K562 (cell line): ENCODE results near the gene DHDDS. TPM values are rescaled to one million over a fixed set of nuclear protein-coding genes. Genes with fewer than 3 reads are reported as not detected.

Experiments
- ATAC-seq: fragments of 200-7000 bp; cut with Tn5 transposase; 3 replicates; pipeline ENCODE4 v1.9.1; 2020; ENCODE audit warnings: moderate library complexity
- BruUV-seq: library from RNA; stranded (reverse); fragments of 400-500 nt; replicated peaks from 2 replicates; lab custom pipeline; 2021; lab: Mats Ljungman, UMichigan
- CTCF ChIA-PET: fragments of 300-600 bp; formaldehyde crosslinking; extraction: SDS; loops from one replicate; lab custom pipeline; 2021; ENCODE audit warnings: low intra/inter-chr PET ratio; lab: Yijun Ruan, JAX
- POLR2A ChIA-PET: fragments of 300-600, 350-650 bp; sonication (Branson Sonifier 250); formaldehyde crosslinking; extraction: SDS; loops from one replicate; lab custom pipeline; 2021; ENCODE audit warnings: antibody characterized with exemption, inconsistent platforms; lab: Yijun Ruan, JAX
- DNase-seq, 4 experiments: peaks; one replicate each; pipeline versions ENCODE4 v3.0.0 to v3.0.0-alpha.2; 2011 to 2018; ENCODE audit warnings: low spot score in 3 of 4, mixed read lengths in 3 of 4; ENCODE audit errors: extremely low read depth in 1 of 4
- FAIRE-seq: peaks from 2 replicates; lab custom pipeline; 2011; peaks lifted over from hg19 to GRCh38; lab: Jason Lieb, UNC
- H2AFZ ChIP-seq: 2 replicates; pipeline ENCODE4 v1.6.0; 2011; ENCODE audit warnings: low read depth, low read length, control low read depth, inconsistent platforms
- H3K27ac ChIP-seq: fragments of 200-600 bp; 3 replicates; pipeline ENCODE4 v1.8.0; 2011; ENCODE audit warnings: low read depth, mild to moderate bottlenecking, control low read depth, inconsistent platforms, low read length, moderate library complexity, mixed read lengths; ENCODE audit errors: extremely low read depth
- H3K27me3 ChIP-seq, 2 experiments: fragments of 300-600 bp in 1 of 2; 2 replicates in 1 of 2; 3 replicates in 1 of 2; pipeline versions ENCODE4 v1.6.0 to v1.8.0; 2011; ENCODE audit warnings: inconsistent platforms in 2 of 2, low read length in 2 of 2, mild to moderate bottlenecking in 1 of 2, mixed read lengths in 1 of 2, moderate library complexity in 1 of 2; ENCODE audit not compliant: control insufficient read depth in 2 of 2, insufficient read depth in 2 of 2
- H3K36me3 ChIP-seq: fragments of 300-600 bp; 3 replicates; pipeline ENCODE4 v1.8.0; 2011; ENCODE audit warnings: mild to moderate bottlenecking, low read length, inconsistent platforms; ENCODE audit not compliant: control insufficient read depth, insufficient read depth
- H3K4me1 ChIP-seq, 2 experiments: fragments of 200-600 bp in 1 of 2; replicated peaks in 1 of 2; 2 replicates in 1 of 2; 3 replicates in 1 of 2; pipeline versions ENCODE4 v1.5.1 to v1.8.0; 2011; ENCODE audit warnings: inconsistent platforms in 2 of 2, low read length in 2 of 2, mild to moderate bottlenecking in 1 of 2, mixed read lengths in 1 of 2, moderate library complexity in 1 of 2; ENCODE audit not compliant: control insufficient read depth in 2 of 2, insufficient read depth in 2 of 2
- H3K4me2 ChIP-seq: 2 replicates; pipeline ENCODE4 v1.6.1; 2011; ENCODE audit warnings: low read length, control low read depth, inconsistent platforms, mixed read lengths; ENCODE audit not compliant: insufficient read depth
- H3K4me3 ChIP-seq: fragments of 200-600 bp; sonication (generic), shearing (Covaris generic); 2 replicates; pipeline ENCODE4 v1.5.1; 2016; ENCODE audit warnings: control low read depth, inconsistent platforms
- H3K79me2 ChIP-seq: fragments of 200-600 bp; 3 replicates; pipeline ENCODE4 v1.8.0; 2011; ENCODE audit warnings: low read length, inconsistent platforms; ENCODE audit not compliant: control insufficient read depth, insufficient read depth
- H3K9ac ChIP-seq, 2 experiments: 2 replicates each; pipeline versions ENCODE4 v1.6.0 to v1.6.1; 2011; ENCODE audit warnings: low read depth in 2 of 2, low read length in 2 of 2, control low read depth in 1 of 2, inconsistent platforms in 1 of 2, mild to moderate bottlenecking in 1 of 2, mixed read lengths in 1 of 2; ENCODE audit not compliant: insufficient read depth in 1 of 2
- H3K9me1 ChIP-seq: one replicate; pipeline ENCODE4 v1.6.0; 2011; ENCODE audit warnings: inconsistent platforms, mild to moderate bottlenecking, low read length, moderate library complexity; ENCODE audit not compliant: control insufficient read depth, insufficient read depth
- H3K9me3 ChIP-seq: replicated peaks from 2 replicates; pipeline ENCODE4 v1.5.1; 2011; ENCODE audit warnings: low read depth, low read length, inconsistent platforms; ENCODE audit not compliant: control insufficient read depth, insufficient read depth
- H4K20me1 ChIP-seq: replicated peaks from 2 replicates; pipeline ENCODE4 v1.6.1; 2011; ENCODE audit warnings: low read length, inconsistent platforms, mixed read lengths; ENCODE audit not compliant: control insufficient read depth, insufficient read depth
- ARID3A ChIP-seq: IDR thresholded peaks from 2 replicates; pipeline ENCODE4 v1.6.1; 2012; ENCODE audit warnings: low read depth, low read length, improper control_type of control experiment, borderline replicate concordance
- BRD4 ChIP-seq: fragments of 200-600 bp; sonication (generic); IDR thresholded peaks from 2 replicates; pipeline ENCODE4 v1.6.1; 2017; ENCODE audit warnings: inconsistent platforms
- FOXJ2 ChIP-seq: fragments of 200-800 bp; sonication (Bioruptor generic); IDR thresholded peaks from 2 replicates; pipeline ENCODE4 v1.6.1; 2016; ENCODE audit warnings: missing genetic modification characterization, missing compliant biosample characterization
- IRF2 ChIP-seq: sonication (generic); formaldehyde crosslinking; IDR thresholded peaks from 2 replicates; pipeline ENCODE4 v1.8.1; 2022; ENCODE audit warnings: mild to moderate bottlenecking, missing genetic modification reagents
- KDM2B ChIP-seq: fragments of 250-450 bp; sonication (Bioruptor Pico); IDR thresholded peaks from 2 replicates; pipeline ENCODE4 v1.8.0; 2021; ENCODE audit warnings: mild to moderate bottlenecking, moderate library complexity
- KHSRP ChIP-seq: fragments of 450-650 bp; IDR thresholded peaks from 2 replicates; pipeline ENCODE4 v1.6.1; 2017
- PHF20 ChIP-seq: fragments of 450-650 bp; IDR thresholded peaks from 2 replicates; pipeline ENCODE4 v1.6.1; 2018; ENCODE audit not compliant: partially characterized antibody
- SAFB ChIP-seq: fragments of 200-400 bp; formaldehyde crosslinking; IDR thresholded peaks from 2 replicates; pipeline ENCODE4 v1.6.1; 2017; ENCODE audit warnings: low read depth, low read length, borderline replicate concordance
- SLC30A9 ChIP-seq: fragments of 250-450 bp; sonication (Bioruptor Pico); IDR thresholded peaks from 2 replicates; pipeline ENCODE4 v1.8.0; 2022; ENCODE audit warnings: mild to moderate bottlenecking, moderate library complexity
- TOE1 ChIP-seq, 2 experiments: fragments of 450-650 bp in 1 of 2; sonication (generic) in 1 of 2; formaldehyde crosslinking in 1 of 2; IDR thresholded peaks; 2 replicates each; pipeline versions ENCODE4 v1.7.1 to v1.8.0; 2016 to 2022; ENCODE audit warnings: borderline replicate concordance in 2 of 2, mild to moderate bottlenecking in 2 of 2, antibody characterized with exemption in 1 of 2, inconsistent platforms in 1 of 2, low read depth in 1 of 2, missing genetic modification reagents in 1 of 2, moderate library complexity in 1 of 2
- ZBTB2 ChIP-seq: fragments of 450-650 bp; IDR thresholded peaks from 2 replicates; pipeline ENCODE4 v1.6.1; 2016; ENCODE audit warnings: antibody characterized with exemption
- ZBTB33 ChIP-seq: sonication (generic); formaldehyde crosslinking; IDR thresholded peaks from 2 replicates; pipeline ENCODE4 v1.8.1; 2023; ENCODE audit warnings: mild to moderate bottlenecking, missing genetic modification reagents
- ZNF197 ChIP-seq: fragments of 200-800 bp; sonication (Bioruptor generic); IDR thresholded peaks from 2 replicates; pipeline ENCODE4 v1.6.1; 2016; ENCODE audit warnings: low read depth, missing genetic modification characterization, missing compliant biosample characterization
- WGBS: fragments of 100-300 bp; shearing (Covaris generic); methylation state at CpG from one replicate; pipeline ENCODE4 v1.1.6; 2016; ENCODE audit warnings: low coverage, mixed read lengths; ENCODE audit not compliant: insufficient coverage; ENCODE audit errors: missing lambda C conversion rate; 5-methylcytosine and 5-hydroxymethylcytosine counted together
- in situ Hi-C: fragments of 300-500 bp; cut with MboI; formaldehyde crosslinking; loops from 4 replicates; pipeline ENCODE4 v1.15.0; 2018; ENCODE audit warnings: inconsistent platforms, mixed read lengths
- intact Hi-C: fragments of 100-400 bp; cut with micrococcal nuclease; formaldehyde crosslinking; loops from 2 replicates; pipeline ENCODE4 v1.14.2; 2022
- polyA plus RNA-seq, 8 experiments: library from polyadenylated mRNA; depleted of rRNA in 4 of 8; stranded (reverse) in 5 of 8; unstranded in 3 of 8; fragments of >200 nt; fragmentation: Nextera tagmentation in 2 of 8; fragmentation: Illumina TruSeq in 1 of 8; extraction: Ambion mirVana in 2 of 8; extraction: Trizol in 1 of 8; gene quantifications; 2 replicates each; pipeline versions ENCODE4 v1.2.1 to v1.2.3, GENCODE V29; 2011 to 2014; ENCODE audit warnings: inconsistent platforms in 1 of 8, missing spikeins in 1 of 8
- total RNA-seq, 7 experiments: library from RNA; depleted of rRNA in 6 of 7; stranded (reverse); fragments of >200 nt in 6 of 7; fragmentation: Illumina TruSeq in 2 of 7; extraction: Trizol in 2 of 7; gene quantifications; 2 replicates each; pipeline versions ENCODE4 v1.2.1 to v1.2.3, GENCODE V29; 2011 to 2021; ENCODE audit warnings: low replicate concordance in 1 of 7

DHDDS gene
- total and polyA plus RNA-seq, 9 of the 15 experiments (the other 6 are each of a cell fraction or from before 2014, with no cell fraction given) = 33.3 to 55.0 (median 44.3) TPM

GRCh38 chr1:26438041-26438440 is 5.9 kb downstream of the DHDDS start:
- CTCF ChIA-PET = no interaction called here
- Histone ChIP-seq H2AFZ (no peak overlapping the region), H3K9me1 (no peaks in the 10 kb centered on the region), H3K36me3 (peaks cover 72% of the 10 kb centered on the region), H3K79me2 (peaks cover 14% of the 10 kb centered on the region), H3K9ac (no peak overlapping the region), H3K27ac (no peak overlapping the region), H3K4me2 (no peak overlapping the region), H4K20me1 (no peaks in the 10 kb centered on the region), H3K4me3 (no peak overlapping the region), H3K9me3 (no peaks in the 10 kb centered on the region), H3K27me3 (no peaks in the 10 kb centered on the region), H3K4me1 (peaks cover 0 to 6% of the 10 kb centered on the region in 2 experiments; a peak in 2 of 5 replicates)
- in situ Hi-C loops (no loop called here), intact Hi-C loops (no loop called here)
- DNase-seq (no peak), ATAC-seq (no peak), FAIRE-seq (no peak)
- 91% methylated on average over 6 of the region's 6 CpGs for WGBS
- BruUV-seq = no TSS peak
- TF ChIP-seq BRD4 (no peak), TOE1 (IDR thresholded peaks at IDR 0.05; ENCODE audit: borderline replicate concordance) (no peak), TOE1 (CRISPR knock-in tag; IDR thresholded peaks at IDR 0.05; ENCODE audit: borderline replicate concordance, low read depth) (no peak), SLC30A9 (CRISPR knock-in tag) (no peak), ZBTB2 (no peak), ZBTB33 (CRISPR knock-in tag) (no peak), PHF20 (no peak), SAFB (no peak), ZNF197 (no peak), FOXJ2 (tag) (no peak), IRF2 (CRISPR knock-in tag) (no peak), ARID3A (no peak), KDM2B (CRISPR knock-in tag) (no peak), KHSRP (no peak)
- POLR2A ChIA-PET = interaction anchor here (0.7 to 0.8 kb wide), 2 partner anchors 12 to 34 kb away, joined by 3 read pairs; partner anchors contain the start of gene HMGN2
